ENCODE data around the gene EIF4G3. TPM values are rescaled to one million over a fixed set of nuclear protein-coding genes. Genes with fewer than 3 reads are reported as not detected.

The EIF4G3 gene
- total and polyA plus RNA-seq, 2 donors (not counting 1 experiment from before 2014, with no cell fraction given), result 33.6 to 76.0 TPM

GRCh38 chr1:21018673-21019072 lies 158.0 kb downstream of the EIF4G3 start:
- Histone ChIP-seq H3K4me1 (ENCODE audit: control insufficient read depth in 2 of 2, insufficient read depth in 2 of 2, low read length in 2 of 2) (peaks cover 10 to 11% of the 10 kb centered on the region in 2 donors), H3K4me2 (replicated peaks; ENCODE audit: low read depth, low read length, poor library complexity, severe bottlenecking) (no peak overlapping the region), H3K9me3 (ENCODE audit: control extremely low read depth in 1 of 3, control insufficient read depth in 2 of 3, insufficient read depth in 1 of 3, low read length in 2 of 3) (no peaks in the 10 kb centered on the region), H3K27ac (ENCODE audit: low read length in 2 of 2) (no peak overlapping the region), H3K36me3 (replicated peaks in 1 of 2; ENCODE audit: control extremely low read depth in 1 of 2, control insufficient read depth in 1 of 2, extremely low read depth in 1 of 2, insufficient read depth in 2 of 2, low read length in 1 of 2) (no peaks in the 10 kb centered on the region), H2AFZ (ENCODE audit: insufficient read depth, low read depth, low read length, poor library complexity, severe bottlenecking) (no peak overlapping the region), H3K27me3 (replicated peaks in 1 of 4; ENCODE audit: control extremely low read depth in 1 of 4, control insufficient read depth in 3 of 4, insufficient read depth in 4 of 4, low read length in 3 of 4) (no peaks in the 10 kb centered on the region), H4K20me1 (ENCODE audit: control insufficient read depth, insufficient read depth, low read length, poor library complexity, severe bottlenecking) (peaks cover 20% of the 10 kb centered on the region), H3K9ac (ENCODE audit: low read length) (no peak overlapping the region), H3K79me2 (ENCODE audit: control insufficient read depth, insufficient read depth, low read length) (peaks cover 71% of the 10 kb centered on the region), H3K4me3 (ENCODE audit: control extremely low read depth in 1 of 5, extremely low read depth in 1 of 5, insufficient read depth in 1 of 5, low read depth in 2 of 5, low read length in 4 of 5) (no peak overlapping the region)
- H3K4me3 Mint-ChIP-seq, result no peak overlapping the region
- POLR2A ChIA-PET, result interaction anchor here (0.6 kb wide), 1 partner anchor 140 kb away, joined by 5 read pairs; no protein-coding TSS in a partner anchor
- intact Hi-C loops (cut with micrococcal nuclease), result no loop called here
- peaks cover 17% of the 10 kb centered on the region for H3K4me1 Mint-ChIP-seq
- DNase-seq, result no peak
- no peak overlapping the region for H3K27ac Mint-ChIP-seq
- no peaks in the 10 kb centered on the region for H3K27me3 Mint-ChIP-seq
- CTCF ChIA-PET, result interaction anchor here (1.3 kb wide), 1 partner anchor 10 kb away, joined by 4 read pairs; no protein-coding TSS in a partner anchor
- no peak for ATAC-seq (ENCODE audit: low read depth)
- TF ChIP-seq CTCF (IDR thresholded peaks at IDR 0.05) (no peak), EZH2 (IDR thresholded peaks at IDR 0.05; ENCODE audit: borderline replicate concordance, insufficient read depth, low read depth, low read length, poor library complexity, severe bottlenecking) (no peak)
- no peaks in the 10 kb centered on the region for H3K9me3 Mint-ChIP-seq (ENCODE audit: insufficient read depth)

DNA sequence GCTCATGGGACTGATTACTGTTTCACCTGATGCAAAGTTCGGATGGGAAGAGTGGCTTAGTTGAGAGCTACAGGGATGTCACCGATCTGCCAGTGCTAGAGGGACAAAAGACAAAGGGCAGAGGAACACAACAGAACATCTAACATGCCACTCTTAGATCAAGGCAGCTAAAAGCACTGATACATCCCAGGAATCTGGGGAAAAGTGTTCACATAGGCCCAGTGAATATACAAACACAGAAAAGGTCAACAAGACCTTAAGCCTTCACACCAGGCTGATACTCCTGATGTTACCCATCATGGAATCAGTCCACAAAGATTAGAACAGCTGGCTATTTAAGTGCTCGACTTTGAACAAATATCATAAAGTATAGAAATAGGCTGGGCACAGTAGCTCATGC lies 163.2 kb downstream of the EIF4G3 start:
- H3K9ac ChIP-seq (ENCODE audit: low read length), result no peak overlapping the region
- peaks cover 23% of the 10 kb centered on the region for H4K20me1 ChIP-seq (ENCODE audit: control insufficient read depth, insufficient read depth, low read length, poor library complexity, severe bottlenecking)
- WGBS (ENCODE audit: insufficient coverage), result 100% methylated on average over 2 of the region's 3 CpGs
- Mint-ChIP-seq H3K27me3 (no peaks in the 10 kb centered on the region), H3K4me1 (peaks cover 9% of the 10 kb centered on the region), H3K9me3 (ENCODE audit: insufficient read depth) (no peaks in the 10 kb centered on the region), H3K27ac (no peak overlapping the region), H3K4me3 (no peak overlapping the region)
- CTCF ChIA-PET, result interaction anchor here (1.6 kb wide), 1 partner anchor 182 kb away, joined by 6 read pairs; no protein-coding TSS in a partner anchor
- peaks cover 84% of the 10 kb centered on the region for H3K79me2 ChIP-seq (ENCODE audit: control insufficient read depth, insufficient read depth, low read length)
- POLR2A ChIA-PET, result no interaction called here
- no peaks in the 10 kb centered on the region for H3K27me3 ChIP-seq (replicated peaks in 1 of 4; ENCODE audit: control extremely low read depth in 1 of 4, control insufficient read depth in 3 of 4, insufficient read depth in 4 of 4, low read length in 3 of 4)
- H2AFZ ChIP-seq (ENCODE audit: insufficient read depth, low read depth, low read length, poor library complexity, severe bottlenecking), result no peak overlapping the region
- no peak overlapping the region for H3K27ac ChIP-seq (ENCODE audit: low read length in 2 of 2)
- H3K4me1 ChIP-seq (ENCODE audit: control insufficient read depth in 2 of 2, insufficient read depth in 2 of 2, low read length in 2 of 2), result no peaks in the 10 kb centered on the region
- no peak overlapping the region for H3K4me3 ChIP-seq (ENCODE audit: control extremely low read depth in 1 of 5, extremely low read depth in 1 of 5, insufficient read depth in 1 of 5, low read depth in 2 of 5, low read length in 4 of 5)
- ATAC-seq (ENCODE audit: low read depth) (no peak), DNase-seq (no peak)
- intact Hi-C loops (cut with micrococcal nuclease), result no loop called here
- peaks cover 0 to 1% of the 10 kb centered on the region in 2 experiments for H3K36me3 ChIP-seq (replicated peaks in 1 of 2; ENCODE audit: control extremely low read depth in 1 of 2, control insufficient read depth in 1 of 2, extremely low read depth in 1 of 2, insufficient read depth in 2 of 2, low read length in 1 of 2)
- H3K9me3 ChIP-seq (ENCODE audit: control extremely low read depth in 1 of 3, control insufficient read depth in 2 of 3, insufficient read depth in 1 of 3, low read length in 2 of 3), result no peaks in the 10 kb centered on the region
- TF ChIP-seq CTCF (IDR thresholded peaks at IDR 0.05) (no peak), EZH2 (IDR thresholded peaks at IDR 0.05; ENCODE audit: borderline replicate concordance, insufficient read depth, low read depth, low read length, poor library complexity, severe bottlenecking) (no peak)
- no peak overlapping the region for H3K4me2 ChIP-seq (replicated peaks; ENCODE audit: low read depth, low read length, poor library complexity, severe bottlenecking)
